ENCODE data around the gene BAD.

DNA sequence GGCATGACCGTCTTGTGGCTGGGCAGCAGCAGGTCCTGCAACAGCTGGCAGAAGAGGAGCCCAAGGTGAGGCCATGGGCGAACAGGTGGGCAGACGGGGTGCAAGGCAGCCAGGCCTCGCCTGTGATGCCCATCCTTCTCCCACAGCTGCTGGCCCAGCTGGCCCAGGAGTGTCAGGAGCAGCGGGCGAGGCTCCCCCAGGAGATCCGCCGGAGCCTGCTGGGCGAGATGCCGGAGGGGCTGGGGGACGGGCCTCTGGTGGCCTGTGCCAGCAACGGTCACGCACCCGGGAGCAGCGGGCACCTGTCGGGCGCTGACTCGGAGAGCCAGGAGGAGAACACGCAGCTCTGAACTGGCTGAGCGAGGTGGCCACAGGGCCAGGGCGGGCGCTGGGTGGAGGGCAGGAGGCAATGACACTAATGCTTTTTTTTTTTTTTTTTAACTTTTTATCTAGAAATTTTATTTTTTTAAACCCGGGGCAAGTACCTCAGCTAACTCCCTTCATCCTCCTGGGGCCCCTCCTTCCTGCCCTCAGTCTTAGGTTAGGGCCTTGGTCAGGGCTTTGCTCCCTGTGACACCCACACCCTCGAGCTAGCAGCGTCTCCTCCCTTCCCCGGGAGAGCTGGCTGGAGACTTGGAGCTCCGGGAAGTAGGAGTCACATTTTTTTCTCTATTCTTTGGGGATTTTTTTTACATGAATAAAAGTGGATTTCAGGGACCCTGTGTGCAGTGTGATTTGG, 17.1 kb downstream of the BAD start:
- TF ChIP-seq, protein P1, sequence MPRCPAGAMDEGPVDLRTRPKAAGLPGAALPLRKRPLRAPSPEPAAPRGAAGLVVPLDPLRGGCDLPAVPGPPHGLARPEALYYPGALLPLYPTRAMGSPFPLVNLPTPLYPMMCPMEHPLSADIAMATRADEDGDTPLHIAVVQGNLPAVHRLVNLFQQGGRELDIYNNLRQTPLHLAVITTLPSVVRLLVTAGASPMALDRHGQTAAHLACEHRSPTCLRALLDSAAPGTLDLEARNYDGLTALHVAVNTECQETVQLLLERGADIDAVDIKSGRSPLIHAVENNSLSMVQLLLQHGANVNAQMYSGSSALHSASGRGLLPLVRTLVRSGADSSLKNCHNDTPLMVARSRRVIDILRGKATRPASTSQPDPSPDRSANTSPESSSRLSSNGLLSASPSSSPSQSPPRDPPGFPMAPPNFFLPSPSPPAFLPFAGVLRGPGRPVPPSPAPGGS (IDR thresholded peaks at IDR 0.05): no peak
- TF ChIP-seq HOXA7 (CRISPR knock-in tag; IDR thresholded peaks at IDR 0.05) (no peak), CHD2 (IDR thresholded peaks at IDR 0.05; ENCODE audit: low read length, partially characterized antibody) (no peak), CTCF (IDR thresholded peaks at IDR 0.05) (no peak), HMGXB4 (CRISPR knock-in tag; IDR thresholded peaks at IDR 0.05; ENCODE audit: borderline replicate concordance) (no peak), POLR2A (IDR thresholded peaks at IDR 0.05; ENCODE audit: low read length) (no peak), PBX3 (IDR thresholded peaks at IDR 0.05) (no peak)

Data from A549 (cell line).